ENCODE results near the gene CHRNG.

Gene CHRNG

DNA sequence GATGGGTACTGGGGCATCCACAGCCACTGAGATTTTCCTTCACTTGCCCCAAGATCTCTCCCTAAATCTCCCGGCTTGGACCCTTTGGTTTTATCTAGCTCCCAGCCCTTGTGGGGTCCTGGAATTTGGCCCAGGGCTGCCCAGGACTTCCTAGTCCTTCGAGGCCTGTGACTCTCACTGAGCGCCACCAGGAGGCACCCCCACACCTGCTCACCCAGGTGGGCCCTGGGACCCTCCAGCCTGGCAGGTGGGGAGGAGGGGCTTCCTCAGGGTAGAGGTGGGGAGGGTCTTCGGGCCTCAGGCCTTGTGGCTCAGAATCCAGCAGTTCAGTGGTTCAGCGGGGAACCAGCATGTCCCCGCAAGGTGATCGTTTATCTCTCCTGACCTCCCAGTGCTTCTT lies 31.2 kb upstream of the CHRNG start:
- no peaks in the 10 kb centered on the region for H3K36me3 ChIP-seq
- peaks cover 55% of the 10 kb centered on the region for H3K27me3 ChIP-seq
- no peaks in the 10 kb centered on the region for H3K4me1 ChIP-seq (ENCODE audit: control insufficient read depth in 1 of 2, insufficient read depth in 1 of 2, low read depth in 1 of 2, low read length in 1 of 2)
- no peaks in the 10 kb centered on the region for H3K9me3 ChIP-seq
- no peak overlapping the region for H3K4me3 ChIP-seq (ENCODE audit: low read depth in 1 of 2, low read length in 1 of 2)
- TF ChIP-seq CTCF (IDR thresholded peaks at IDR 0.05): no peak
- no peak overlapping the region for H3K27ac ChIP-seq

GRCh38 chr2:232511336-232511890 lies 28.1 kb upstream of the CHRNG start:
- TF ChIP-seq CTCF (IDR thresholded peaks at IDR 0.05): no peak
- Histone ChIP-seq H3K4me3 (ENCODE audit: low read depth in 1 of 2, low read length in 1 of 2) (no peak overlapping the region), H3K27ac (no peak overlapping the region), H3K9me3 (no peaks in the 10 kb centered on the region), H3K36me3 (no peaks in the 10 kb centered on the region), H3K4me1 (ENCODE audit: control insufficient read depth in 1 of 2, insufficient read depth in 1 of 2, low read depth in 1 of 2, low read length in 1 of 2) (no peaks in the 10 kb centered on the region), H3K27me3 (peaks cover 34% of the 10 kb centered on the region)

GRCh38 chr2:232512602-232513001 lies 26.9 kb upstream of the CHRNG start:
- no peak for TF ChIP-seq CTCF (IDR thresholded peaks at IDR 0.05)
- Histone ChIP-seq H3K4me1 (ENCODE audit: control insufficient read depth in 1 of 2, insufficient read depth in 1 of 2, low read depth in 1 of 2, low read length in 1 of 2) (no peaks in the 10 kb centered on the region), H3K4me3 (ENCODE audit: low read depth in 1 of 2, low read length in 1 of 2) (no peak overlapping the region), H3K9me3 (no peaks in the 10 kb centered on the region), H3K36me3 (no peaks in the 10 kb centered on the region), H3K27ac (no peak overlapping the region), H3K27me3 (peaks cover 22% of the 10 kb centered on the region)

DNA sequence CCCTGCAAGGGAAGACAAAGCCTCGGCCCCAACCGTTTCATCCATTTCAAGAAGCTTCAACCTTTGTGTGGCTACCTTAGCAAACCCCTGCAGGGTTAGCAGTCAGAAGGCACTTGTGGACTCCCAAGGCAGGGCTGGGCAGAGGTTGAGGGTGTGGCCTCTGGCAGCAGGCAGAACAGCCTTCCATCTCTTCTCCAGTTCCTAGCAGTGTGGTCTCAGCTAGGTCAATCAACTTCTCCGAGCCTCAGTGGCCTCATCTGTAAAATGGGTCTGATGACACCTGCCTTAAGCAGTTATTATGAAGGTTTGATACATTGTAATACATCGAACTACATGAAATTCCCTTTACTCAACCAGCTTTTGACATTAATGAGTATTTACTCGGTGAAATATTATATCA lies 26.1 kb upstream of the CHRNG start:
- H3K27ac ChIP-seq: no peak overlapping the region
- H3K4me1 ChIP-seq (ENCODE audit: control insufficient read depth in 1 of 2, insufficient read depth in 1 of 2, low read depth in 1 of 2, low read length in 1 of 2): no peaks in the 10 kb centered on the region
- H3K27me3 ChIP-seq: peaks cover 18% of the 10 kb centered on the region
- no peaks in the 10 kb centered on the region for H3K9me3 ChIP-seq
- no peak overlapping the region for H3K4me3 ChIP-seq (ENCODE audit: low read depth in 1 of 2, low read length in 1 of 2)
- no peaks in the 10 kb centered on the region for H3K36me3 ChIP-seq
- no peak for TF ChIP-seq CTCF (IDR thresholded peaks at IDR 0.05)

- H3K27ac ChIP-seq: no peak overlapping the region
- H3K9me3 ChIP-seq: no peaks in the 10 kb centered on the region
- no peak for TF ChIP-seq CTCF (IDR thresholded peaks at IDR 0.05)
- no peaks in the 10 kb centered on the region for H3K36me3 ChIP-seq
- peaks cover 40% of the 10 kb centered on the region for H3K27me3 ChIP-seq
- H3K4me1 ChIP-seq (ENCODE audit: control insufficient read depth in 1 of 2, insufficient read depth in 1 of 2, low read depth in 1 of 2, low read length in 1 of 2): no peaks in the 10 kb centered on the region
- no peak overlapping the region for H3K4me3 ChIP-seq (ENCODE audit: low read depth in 1 of 2, low read length in 1 of 2)
These were observed 23.9 kb upstream of the CHRNG start for GRCh38 chr2:232515639-232516038.

DNA sequence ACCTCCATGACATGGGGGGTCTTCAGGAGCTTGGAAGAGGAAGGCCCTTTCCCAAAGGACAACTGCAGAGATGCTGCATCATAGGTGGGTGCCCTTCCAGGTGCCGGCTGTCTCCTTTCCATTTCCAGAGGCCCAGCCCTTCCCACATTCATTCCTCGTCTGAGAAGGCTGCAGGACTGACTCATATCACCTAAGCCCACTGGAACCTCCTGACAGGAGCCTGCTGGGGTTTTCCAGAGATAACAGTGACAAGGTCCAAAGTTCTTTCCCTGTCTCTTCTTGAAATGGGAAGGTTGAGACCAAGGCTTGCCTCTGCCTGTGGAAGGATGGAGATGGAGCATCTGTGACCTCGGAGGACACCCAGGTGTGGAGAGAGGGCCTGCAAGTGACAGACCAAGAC lies 22.9 kb upstream of the CHRNG start:
- no peak overlapping the region for H3K27ac ChIP-seq
- peaks cover 44% of the 10 kb centered on the region for H3K27me3 ChIP-seq
- H3K36me3 ChIP-seq: no peaks in the 10 kb centered on the region
- no peak overlapping the region for H3K4me3 ChIP-seq (ENCODE audit: low read depth in 1 of 2, low read length in 1 of 2)
- no peak for TF ChIP-seq CTCF (IDR thresholded peaks at IDR 0.05)
- no peaks in the 10 kb centered on the region for H3K9me3 ChIP-seq
- H3K4me1 ChIP-seq (ENCODE audit: control insufficient read depth in 1 of 2, insufficient read depth in 1 of 2, low read depth in 1 of 2, low read length in 1 of 2): no peaks in the 10 kb centered on the region
